HUES64 (cell line): ENCODE data around the gene GPR101.

Experiments
- H3K27ac ChIP-seq: 2 replicates; pipeline ENCODE4 v1.7.0; 2013; ENCODE audit warnings: low read depth, low read length, inconsistent platforms
- H3K27me3 ChIP-seq: 2 replicates; pipeline ENCODE4 v1.6.1; 2013; ENCODE audit warnings: mild to moderate bottlenecking, low read length; ENCODE audit not compliant: insufficient read depth
- H3K36me3 ChIP-seq: 2 replicates; pipeline ENCODE4 v1.6.1; 2013; ENCODE audit warnings: mild to moderate bottlenecking, low read length; ENCODE audit not compliant: insufficient read depth
- H3K4me1 ChIP-seq: 2 replicates; pipeline ENCODE4 v1.6.1; 2013; ENCODE audit warnings: mild to moderate bottlenecking, low read length, moderate library complexity; ENCODE audit not compliant: insufficient read depth
- H3K4me3 ChIP-seq: 2 replicates; pipeline ENCODE4 v1.5.1; 2013; ENCODE audit warnings: mild to moderate bottlenecking, low read length, moderate library complexity
- H3K9ac ChIP-seq: 2 replicates; pipeline ENCODE4 v1.6.1; 2013; ENCODE audit warnings: mild to moderate bottlenecking, low read depth, low read length
- H3K9me3 ChIP-seq: 2 replicates; pipeline ENCODE4 v1.6.1; 2013; ENCODE audit warnings: low read depth, low read length; ENCODE audit not compliant: insufficient read depth
- WGBS: fragments of 150-250, 120-280 bp; methylation state at CpG from one replicate; pipeline ENCODE4 v1.1.7; 2013; ENCODE audit warnings: missing lambda C conversion rate; 5-methylcytosine and 5-hydroxymethylcytosine counted together

Gene GPR101

GRCh38 chrX:136999024-136999423 lies 34.8 kb downstream of the GPR101 start:
- H3K27me3 ChIP-seq = no peaks in the 10 kb centered on the region
- no peaks in the 10 kb centered on the region for H3K9me3 ChIP-seq
- H3K4me3 ChIP-seq = no peak overlapping the region
- H3K9ac ChIP-seq = no peak overlapping the region
- H3K4me1 ChIP-seq = no peaks in the 10 kb centered on the region
- WGBS = 24% methylated on average over 3 of the region's 3 CpGs
- no peaks in the 10 kb centered on the region for H3K36me3 ChIP-seq
- no peak overlapping the region for H3K27ac ChIP-seq
